SH-SY5Y (cell line): Measurements from ENCODE around the gene CD276.

Experiments used
- GATA2 ChIP-seq: IDR thresholded peaks from 2 replicates; pipeline ENCODE4 v1.6.1; 2011; ENCODE audit warnings: mild to moderate bottlenecking, low read depth, low read length
- GATA3 ChIP-seq: IDR thresholded peaks from 2 replicates; pipeline ENCODE4 v1.6.1; 2011; ENCODE audit warnings: low read depth, mild to moderate bottlenecking, low read length, moderate library complexity

DNA sequence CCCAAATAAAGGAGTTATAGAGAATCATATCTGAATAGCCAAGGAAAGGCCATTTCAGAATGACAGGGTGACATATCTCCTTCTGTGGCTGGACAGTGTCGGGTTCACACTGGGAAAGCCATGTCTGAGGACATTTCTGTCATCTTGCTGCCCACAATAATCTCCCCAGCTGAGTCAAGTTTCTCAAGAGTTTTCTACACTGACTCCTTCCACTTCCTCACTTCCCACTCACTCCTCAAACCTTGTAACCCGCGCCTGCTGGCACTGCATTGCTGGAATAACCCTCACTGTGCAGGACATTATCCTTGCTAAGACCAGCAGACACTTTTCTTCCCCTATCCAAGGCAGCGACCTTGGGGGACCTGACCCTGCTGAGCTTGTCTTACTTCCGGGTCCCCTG, 74.3 kb downstream of the CD276 start:
- no peak for TF ChIP-seq GATA3
- no peak for TF ChIP-seq GATA2
